Endothelial cell of umbilical vein (primary cell): ENCODE data around the gene CHRM4.

Experiments used
- JUN ChIP-seq: IDR thresholded peaks from 2 replicates; pipeline ENCODE4 v1.6.1; 2011; ENCODE audit warnings: borderline replicate concordance, low read depth; ENCODE audit not compliant: insufficient read length, insufficient read depth
- TF ChIP-seq, protein P1 (sequence below): IDR thresholded peaks from 2 replicates; pipeline ENCODE4 v1.6.1; 2011; ENCODE audit not compliant: insufficient read depth, insufficient read length

DNA sequence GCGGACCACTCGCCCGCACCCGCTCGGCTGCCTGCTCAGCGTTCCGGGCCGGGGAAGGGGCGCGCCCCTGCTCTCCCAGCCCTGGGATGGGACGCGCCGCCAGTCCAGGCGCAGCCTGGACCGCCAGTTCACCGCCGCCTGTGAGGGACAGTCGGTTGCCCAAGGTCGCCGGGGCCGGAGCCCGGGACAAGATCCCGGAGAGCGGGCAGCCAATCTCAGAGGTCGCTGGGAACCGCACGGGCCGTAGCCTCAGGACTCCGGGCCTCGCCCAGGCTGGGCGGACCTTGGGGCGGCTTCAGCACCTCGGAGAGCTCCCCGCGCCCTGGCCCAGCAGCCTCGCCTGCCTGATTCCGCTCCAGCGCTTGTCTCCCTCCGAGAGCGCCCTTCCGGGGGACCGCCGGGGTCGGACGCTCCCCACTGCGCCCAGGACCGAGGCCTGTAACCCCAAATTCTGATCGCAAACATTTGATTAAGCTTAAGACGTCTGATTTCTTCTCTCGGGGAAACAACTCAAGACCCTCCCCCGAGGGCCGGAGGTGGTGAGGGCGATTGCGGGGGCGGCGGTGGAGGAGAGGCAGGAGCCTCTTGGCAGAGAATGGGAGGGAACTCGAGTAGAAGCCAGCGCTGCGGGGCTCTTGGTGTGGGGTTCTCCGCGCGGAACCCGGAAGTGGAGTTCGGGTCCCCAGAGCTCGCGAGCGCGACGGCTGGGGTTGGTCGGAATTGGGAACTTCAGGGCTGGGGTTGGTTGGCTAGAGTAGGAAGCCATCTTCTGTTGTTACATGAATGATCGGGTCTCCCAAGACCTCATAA lies 1.1 kb upstream of the CHRM4 start:
- TF ChIP-seq, protein P1, sequence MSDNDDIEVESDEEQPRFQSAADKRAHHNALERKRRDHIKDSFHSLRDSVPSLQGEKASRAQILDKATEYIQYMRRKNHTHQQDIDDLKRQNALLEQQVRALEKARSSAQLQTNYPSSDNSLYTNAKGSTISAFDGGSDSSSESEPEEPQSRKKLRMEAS, result peak; percentile 50
- TF ChIP-seq JUN, result no peak
